Kidney epithelial cell (primary cell): ENCODE data around the gene SEC16B. TPM values are rescaled to one million over a fixed set of nuclear protein-coding genes. Genes with fewer than 3 reads are reported as not detected.
A peak's percentile ranks its signal among the peaks of the same experiment; 100 is the strongest.

Experiments
- DNase-seq: peaks from one replicate; pipeline ENCODE4 v3.0.0-alpha.2; 2010; ENCODE audit warnings: low read depth
- H3K27me3 ChIP-seq: 2 replicates; pipeline ENCODE4 v1.6.0; 2011; ENCODE audit warnings: low read length; ENCODE audit not compliant: control insufficient read depth, insufficient read depth
- H3K36me3 ChIP-seq: 2 replicates; pipeline ENCODE4 v1.5.1; 2011; ENCODE audit warnings: low read length; ENCODE audit not compliant: control insufficient read depth, insufficient read depth
- H3K4me3 ChIP-seq: 2 replicates; pipeline ENCODE4 v1.5.1; 2011; ENCODE audit warnings: low read depth, mild to moderate bottlenecking, control low read depth, low read length
- CTCF ChIP-seq: IDR thresholded peaks from 2 replicates; pipeline ENCODE4 v1.5.1; 2011; ENCODE audit warnings: mild to moderate bottlenecking, moderate library complexity, low read length, control low read depth, inconsistent platforms; ENCODE audit not compliant: insufficient read depth, poor library complexity, severe bottlenecking
- total RNA-seq: library from RNA; depleted of rRNA; stranded (reverse); fragments of >200 nt; gene quantifications from 2 replicates; pipeline ENCODE4 v1.2.3, GENCODE V29; 2015

SEC16B gene
- total RNA-seq, 1 donor from 2014 or later: 0.96 TPM

- no peaks in the 10 kb centered on the region for H3K36me3 ChIP-seq
- H3K27me3 ChIP-seq: no peaks in the 10 kb centered on the region
- no peak for TF ChIP-seq CTCF
- H3K4me3 ChIP-seq: no peak overlapping the region
- DNase-seq: peak; percentile 79
Observed at GRCh38 chr1:178011465-178011828, 41.6 kb upstream of the SEC16B start.

- no peak for DNase-seq
- no peaks in the 10 kb centered on the region for H3K27me3 ChIP-seq
- TF ChIP-seq CTCF: no peak
- no peaks in the 10 kb centered on the region for H3K36me3 ChIP-seq
- no peak overlapping the region for H3K4me3 ChIP-seq
Observed at GRCh38 chr1:178010674-178011464, 41.0 kb upstream of the SEC16B start.

GRCh38 chr1:178006043-178006442 lies 36.2 kb upstream of the SEC16B start:
- Histone ChIP-seq H3K27me3 (no peaks in the 10 kb centered on the region), H3K4me3 (no peak overlapping the region), H3K36me3 (no peaks in the 10 kb centered on the region)
- DNase-seq: no peak
- no peak for TF ChIP-seq CTCF

GRCh38 chr1:178005450-178005849 lies 35.6 kb upstream of the SEC16B start:
- Histone ChIP-seq H3K4me3 (no peak overlapping the region), H3K36me3 (no peaks in the 10 kb centered on the region), H3K27me3 (no peaks in the 10 kb centered on the region)
- no peak for DNase-seq
- no peak for TF ChIP-seq CTCF

GRCh38 chr1:178004926-178005391 lies 35.1 kb upstream of the SEC16B start:
- H3K4me3 ChIP-seq: no peak overlapping the region
- no peak for TF ChIP-seq CTCF
- peaks cover 1% of the 10 kb centered on the region for H3K36me3 ChIP-seq
- DNase-seq: peak; percentile 21
- no peaks in the 10 kb centered on the region for H3K27me3 ChIP-seq
